ENCODE data around the gene CCDC88C.
"Not testable (repeated sequence)": the region's sequence is repeated elsewhere in the genome, so short reads cannot be mapped to it uniquely, and the experiment has no call there.

Gene CCDC88C, protein sequence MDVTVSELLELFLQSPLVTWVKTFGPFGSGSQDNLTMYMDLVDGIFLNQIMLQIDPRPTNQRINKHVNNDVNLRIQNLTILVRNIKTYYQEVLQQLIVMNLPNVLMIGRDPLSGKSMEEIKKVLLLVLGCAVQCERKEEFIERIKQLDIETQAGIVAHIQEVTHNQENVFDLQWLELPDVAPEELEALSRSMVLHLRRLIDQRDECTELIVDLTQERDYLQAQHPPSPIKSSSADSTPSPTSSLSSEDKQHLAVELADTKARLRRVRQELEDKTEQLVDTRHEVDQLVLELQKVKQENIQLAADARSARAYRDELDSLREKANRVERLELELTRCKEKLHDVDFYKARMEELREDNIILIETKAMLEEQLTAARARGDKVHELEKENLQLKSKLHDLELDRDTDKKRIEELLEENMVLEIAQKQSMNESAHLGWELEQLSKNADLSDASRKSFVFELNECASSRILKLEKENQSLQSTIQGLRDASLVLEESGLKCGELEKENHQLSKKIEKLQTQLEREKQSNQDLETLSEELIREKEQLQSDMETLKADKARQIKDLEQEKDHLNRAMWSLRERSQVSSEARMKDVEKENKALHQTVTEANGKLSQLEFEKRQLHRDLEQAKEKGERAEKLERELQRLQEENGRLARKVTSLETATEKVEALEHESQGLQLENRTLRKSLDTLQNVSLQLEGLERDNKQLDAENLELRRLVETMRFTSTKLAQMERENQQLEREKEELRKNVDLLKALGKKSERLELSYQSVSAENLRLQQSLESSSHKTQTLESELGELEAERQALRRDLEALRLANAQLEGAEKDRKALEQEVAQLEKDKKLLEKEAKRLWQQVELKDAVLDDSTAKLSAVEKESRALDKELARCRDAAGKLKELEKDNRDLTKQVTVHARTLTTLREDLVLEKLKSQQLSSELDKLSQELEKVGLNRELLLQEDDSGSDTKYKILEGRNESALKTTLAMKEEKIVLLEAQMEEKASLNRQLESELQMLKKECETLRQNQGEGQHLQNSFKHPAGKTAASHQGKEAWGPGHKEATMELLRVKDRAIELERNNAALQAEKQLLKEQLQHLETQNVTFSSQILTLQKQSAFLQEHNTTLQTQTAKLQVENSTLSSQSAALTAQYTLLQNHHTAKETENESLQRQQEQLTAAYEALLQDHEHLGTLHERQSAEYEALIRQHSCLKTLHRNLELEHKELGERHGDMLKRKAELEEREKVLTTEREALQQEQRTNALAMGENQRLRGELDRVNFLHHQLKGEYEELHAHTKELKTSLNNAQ (N-terminal part only)

DNA sequence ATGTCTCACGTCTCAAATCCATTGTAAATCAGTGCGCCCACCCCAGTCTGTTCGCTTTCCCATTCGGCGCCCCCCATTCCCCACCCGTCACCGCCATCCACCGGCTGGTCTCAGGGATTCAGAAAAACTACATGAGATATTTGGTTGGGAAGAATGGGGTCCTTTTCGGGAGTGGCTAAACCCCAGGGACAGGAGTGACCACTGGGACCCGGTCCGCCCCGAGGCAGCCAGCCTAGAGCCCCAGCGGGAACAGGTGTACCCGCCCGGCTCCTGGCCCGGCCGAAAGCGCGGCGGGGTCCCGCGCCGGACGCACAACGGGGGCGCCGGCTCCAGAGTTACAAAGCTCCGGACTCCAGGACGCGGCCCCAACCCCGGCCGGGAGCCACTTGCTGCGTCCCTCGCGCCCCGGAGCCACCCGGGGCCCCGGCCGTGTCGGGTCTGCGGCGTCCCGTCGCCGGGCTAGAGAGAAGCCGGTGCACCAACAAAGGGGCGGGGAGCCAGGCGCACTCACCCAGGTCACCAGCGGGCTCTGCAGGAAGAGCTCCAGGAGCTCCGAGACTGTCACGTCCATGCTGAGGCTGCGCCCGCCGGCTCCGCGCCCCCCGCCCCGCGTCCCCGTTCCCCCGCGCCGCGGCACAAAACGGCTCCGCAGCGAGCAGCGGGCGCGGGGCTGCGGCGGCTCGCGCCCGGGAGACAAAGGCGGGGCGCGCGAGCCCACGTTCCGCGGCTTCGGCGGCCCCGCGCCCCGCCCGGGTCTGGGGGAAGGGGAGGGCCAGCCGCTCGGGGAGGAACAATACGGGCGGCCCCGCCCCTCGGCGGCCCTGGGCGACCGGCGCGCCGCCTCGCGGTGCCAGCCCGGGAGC is at the start of gene CCDC88C:
CCDC88C (minus strand) TSS at position 701 of the 863 bp plus-strand sequence; CDS start at position 571, 130 bp downstream.
- Mint-ChIP-seq H3K9me3 (no peaks in the 10 kb centered on the region), H3K4me1 (ENCODE audit: low read depth) (peaks cover 39% of the 10 kb centered on the region), H3K27me3 (ENCODE audit: low read depth) (peaks cover 8% of the 10 kb centered on the region), H3K27ac (peak within 1 kb of the TSS; percentile 100), H3K4me3 (peak within 1 kb of the TSS; percentile 100), H3K36me3 (ENCODE audit: low read depth) (peaks cover 34% of the 10 kb centered on the region)

DNA sequence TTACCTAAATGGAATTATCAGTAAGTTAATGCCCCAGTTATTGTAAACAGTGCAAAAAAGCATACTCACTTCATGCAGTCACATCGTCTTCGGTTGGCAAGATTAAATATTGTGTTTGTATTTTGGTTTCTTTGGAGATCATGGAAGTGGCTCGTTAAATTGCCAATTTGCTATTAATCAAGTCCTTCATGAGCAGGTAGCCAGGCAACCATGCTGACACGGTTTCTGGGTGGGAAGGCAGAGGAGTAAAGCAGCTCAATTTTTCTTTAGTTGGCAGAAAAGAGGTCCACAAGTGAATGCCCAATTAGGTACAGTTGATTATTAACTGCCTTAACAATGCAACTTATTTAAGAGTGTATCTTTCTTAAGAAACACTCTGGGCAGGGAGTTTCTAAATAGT is 48.6 kb upstream of the CCDC88C start:
- H3K27ac Mint-ChIP-seq: no peak overlapping the region
- peaks cover 48% of the 10 kb centered on the region for H3K36me3 Mint-ChIP-seq (ENCODE audit: low read depth)
- no peak overlapping the region for H3K4me3 Mint-ChIP-seq
- H3K27me3 Mint-ChIP-seq (ENCODE audit: low read depth): no peaks in the 10 kb centered on the region
- no peaks in the 10 kb centered on the region for H3K9me3 Mint-ChIP-seq
- H3K4me1 Mint-ChIP-seq (ENCODE audit: low read depth): peaks cover 22% of the 10 kb centered on the region

DNA sequence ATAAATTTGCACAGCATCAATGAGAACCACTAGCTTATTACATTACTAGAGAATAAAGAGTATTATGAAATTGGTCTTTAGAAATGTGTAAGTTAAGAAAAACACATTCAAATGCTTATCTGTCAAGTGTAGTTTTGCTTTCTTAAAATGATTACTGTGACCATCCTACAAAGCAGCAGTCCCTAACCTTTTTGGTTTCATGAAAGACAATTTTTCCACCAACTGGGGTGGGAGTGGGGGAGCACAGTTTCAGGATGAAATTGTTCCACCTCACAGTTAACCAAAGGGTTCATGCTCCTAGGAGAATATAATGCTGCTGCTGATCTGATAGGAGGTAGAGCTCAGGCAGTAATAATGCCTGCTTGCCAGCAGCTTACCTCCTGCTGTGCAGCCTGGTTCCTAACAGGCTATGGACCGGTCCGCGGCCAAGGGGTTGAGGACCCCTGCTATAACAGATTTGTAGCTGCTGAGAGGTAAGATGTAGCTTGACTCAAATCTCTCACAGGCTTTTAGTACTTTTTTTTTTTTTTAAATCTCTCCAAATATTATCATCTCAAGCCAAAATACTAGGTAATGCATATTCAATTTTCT is 47.1 kb upstream of the CCDC88C start:
- no peak overlapping the region for H3K27ac Mint-ChIP-seq
- H3K36me3 Mint-ChIP-seq (ENCODE audit: low read depth): peaks cover 46% of the 10 kb centered on the region
- no peaks in the 10 kb centered on the region for H3K9me3 Mint-ChIP-seq
- H3K4me1 Mint-ChIP-seq (ENCODE audit: low read depth): peaks cover 21% of the 10 kb centered on the region
- no peak overlapping the region for H3K4me3 Mint-ChIP-seq
- H3K27me3 Mint-ChIP-seq (ENCODE audit: low read depth): no peaks in the 10 kb centered on the region

DNA sequence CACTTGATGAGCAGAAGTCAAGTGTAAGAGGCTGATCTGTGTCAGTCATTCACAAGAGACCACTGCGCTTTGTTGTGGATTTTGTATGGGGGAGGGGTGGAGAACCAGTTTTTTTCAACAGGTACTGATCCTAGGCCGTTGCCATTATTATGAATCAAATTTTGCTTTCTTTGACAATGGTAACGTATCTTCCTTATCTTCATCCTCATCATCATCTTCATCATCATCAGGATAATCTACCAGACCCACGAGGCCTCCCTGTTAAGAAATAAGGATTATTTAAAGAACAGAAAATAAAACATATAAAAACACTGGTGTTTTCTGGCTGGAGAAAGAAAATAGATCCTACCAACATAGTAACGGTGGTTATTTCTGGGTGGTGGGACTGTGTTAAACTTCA is 41.0 kb upstream of the CCDC88C start:
- Mint-ChIP-seq H3K27me3 (ENCODE audit: low read depth) (no peaks in the 10 kb centered on the region), H3K4me1 (ENCODE audit: low read depth) (peaks cover 22% of the 10 kb centered on the region), H3K9me3 (no peaks in the 10 kb centered on the region), H3K36me3 (ENCODE audit: low read depth) (peaks cover 60% of the 10 kb centered on the region), H3K4me3 (no peak overlapping the region), H3K27ac (no peak overlapping the region)

DNA sequence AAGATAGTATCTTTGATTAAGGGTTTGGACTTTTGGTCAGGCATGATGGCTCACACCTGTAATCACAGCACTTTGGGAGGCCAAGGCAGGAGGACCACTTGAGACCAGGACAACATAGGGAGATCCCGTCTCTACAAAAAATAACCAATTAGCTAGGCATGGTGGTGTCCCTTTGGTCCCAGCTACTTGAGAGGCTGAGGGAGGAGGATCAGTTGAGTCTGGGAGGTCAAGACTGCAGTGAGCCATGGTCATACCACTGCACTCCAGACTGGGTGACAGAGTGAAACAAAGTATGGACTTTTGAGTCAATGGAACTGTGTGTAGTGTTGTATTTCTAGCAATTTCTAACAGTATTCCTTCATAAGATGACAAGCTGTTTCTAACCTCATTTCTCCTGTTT is 38.7 kb upstream of the CCDC88C start:
- Mint-ChIP-seq H3K27me3 (ENCODE audit: low read depth) (peaks cover 3% of the 10 kb centered on the region), H3K36me3 (ENCODE audit: low read depth) (peaks cover 46% of the 10 kb centered on the region), H3K27ac (no peak overlapping the region), H3K4me1 (ENCODE audit: low read depth) (peaks cover 17% of the 10 kb centered on the region), H3K9me3 (no peaks in the 10 kb centered on the region), H3K4me3 (no peak overlapping the region)

DNA sequence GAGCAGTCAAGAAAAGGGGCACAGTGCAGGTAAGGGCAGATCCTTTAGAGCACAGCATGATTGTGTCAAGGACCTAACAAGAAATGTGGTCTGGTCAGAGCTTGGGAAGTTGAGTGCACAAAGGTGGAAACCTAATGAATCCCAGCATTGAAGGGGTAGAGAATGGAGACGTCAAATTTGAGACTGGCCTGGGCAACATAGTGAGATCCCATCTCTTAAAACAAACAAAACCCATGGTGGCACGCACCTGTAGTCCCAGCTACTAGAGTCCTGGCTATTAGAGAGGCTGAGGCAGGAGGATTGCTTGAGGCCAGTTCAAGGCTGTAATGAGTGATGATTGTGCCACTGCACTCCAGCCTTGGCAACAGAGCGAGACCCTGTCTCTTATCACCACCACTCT is 37.0 kb upstream of the CCDC88C start:
- Mint-ChIP-seq H3K36me3 (ENCODE audit: low read depth) (peaks cover 35% of the 10 kb centered on the region), H3K27me3 (ENCODE audit: low read depth) (peaks cover 6% of the 10 kb centered on the region), H3K4me3 (no peak overlapping the region), H3K9me3 (no peaks in the 10 kb centered on the region), H3K4me1 (ENCODE audit: low read depth) (peaks cover 13% of the 10 kb centered on the region), H3K27ac (no peak overlapping the region)

DNA sequence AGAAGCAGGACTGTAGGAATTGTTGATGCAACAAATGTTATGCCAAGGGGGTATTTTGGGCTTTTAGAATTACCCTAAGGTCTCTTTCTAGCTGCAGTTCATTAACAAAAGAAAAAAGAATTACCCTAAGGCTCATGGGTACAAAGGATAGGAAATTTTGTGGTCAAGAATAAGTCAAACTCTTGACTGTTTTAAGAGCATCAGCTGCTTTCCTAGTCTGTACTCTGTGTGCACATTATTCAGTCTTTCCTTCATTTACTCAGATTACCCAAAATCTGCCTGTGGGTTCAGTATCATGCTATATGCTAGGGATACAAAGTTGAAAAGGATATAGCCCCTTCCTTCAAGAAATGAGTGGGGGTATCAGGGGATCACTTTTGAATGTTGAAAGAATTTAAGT is 36.5 kb upstream of the CCDC88C start:
- peaks cover 35% of the 10 kb centered on the region for H3K36me3 Mint-ChIP-seq (ENCODE audit: low read depth)
- H3K27me3 Mint-ChIP-seq (ENCODE audit: low read depth): peaks cover 6% of the 10 kb centered on the region
- H3K9me3 Mint-ChIP-seq: no peaks in the 10 kb centered on the region
- H3K27ac Mint-ChIP-seq: no peak overlapping the region
- H3K4me3 Mint-ChIP-seq: no peak overlapping the region
- H3K4me1 Mint-ChIP-seq (ENCODE audit: low read depth): peaks cover 13% of the 10 kb centered on the region

DNA sequence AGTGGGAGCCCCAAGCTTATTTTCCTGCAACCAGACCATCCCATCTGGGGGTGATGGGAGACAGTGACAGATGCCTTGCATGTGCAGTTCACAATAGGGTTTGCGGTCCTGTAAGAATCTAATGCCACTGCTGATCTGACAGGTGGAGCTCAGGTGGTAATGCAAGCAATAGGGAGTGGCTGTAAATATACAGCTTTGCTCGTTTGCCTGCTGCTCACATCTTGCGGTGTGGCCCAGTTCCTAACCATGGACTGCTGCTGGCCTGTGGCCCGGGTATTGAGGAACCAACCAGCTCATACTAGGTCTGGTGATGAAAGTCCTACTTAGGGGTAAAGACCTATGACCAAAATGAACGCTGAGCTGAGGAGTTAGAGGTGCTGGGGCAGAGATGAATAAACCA is 36.1 kb upstream of the CCDC88C start:
- Mint-ChIP-seq H3K9me3 (no peaks in the 10 kb centered on the region), H3K4me1 (ENCODE audit: low read depth) (peaks cover 13% of the 10 kb centered on the region), H3K4me3 (no peak overlapping the region), H3K27me3 (ENCODE audit: low read depth) (peaks cover 6% of the 10 kb centered on the region), H3K36me3 (ENCODE audit: low read depth) (peaks cover 33% of the 10 kb centered on the region), H3K27ac (no peak overlapping the region)

DNA sequence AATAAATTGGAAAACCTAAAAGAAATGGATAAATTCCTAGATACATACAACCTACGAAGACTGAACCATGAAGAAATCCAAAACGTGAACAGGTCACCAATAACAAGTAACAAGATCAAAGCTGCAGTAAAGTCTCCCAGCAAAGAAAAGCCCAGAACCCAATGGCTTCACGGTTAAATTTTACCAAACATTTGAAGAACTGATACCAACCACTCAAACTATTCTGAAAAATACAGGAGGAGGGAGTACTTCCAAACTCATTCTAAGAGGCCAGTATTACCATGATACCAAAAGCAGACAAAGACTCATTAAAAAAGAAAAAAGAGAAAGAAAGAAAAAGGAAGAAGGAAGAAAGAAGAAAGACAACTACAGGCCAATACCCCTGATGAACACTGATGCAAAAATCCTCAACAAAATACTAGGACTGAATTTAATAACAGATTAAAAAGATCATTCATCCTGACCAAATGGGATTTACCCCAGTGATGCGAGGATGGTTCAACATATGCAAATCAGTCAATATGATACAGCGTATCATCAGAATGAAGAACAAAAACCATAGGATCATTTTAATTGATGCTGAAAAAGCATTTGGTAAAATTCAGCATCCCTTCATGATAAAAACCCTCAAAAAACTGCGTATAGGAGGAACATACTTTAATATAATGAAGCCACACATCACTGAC is 26.9 kb upstream of the CCDC88C start:
- Mint-ChIP-seq H3K4me1 (ENCODE audit: low read depth) (no peaks in the 10 kb centered on the region), H3K9me3 (peaks cover 7% of the 10 kb centered on the region), H3K27ac (no peak overlapping the region), H3K36me3 (ENCODE audit: low read depth) (no peaks in the 10 kb centered on the region), H3K4me3 (no peak overlapping the region), H3K27me3 (ENCODE audit: low read depth) (peaks cover 46% of the 10 kb centered on the region)

DNA sequence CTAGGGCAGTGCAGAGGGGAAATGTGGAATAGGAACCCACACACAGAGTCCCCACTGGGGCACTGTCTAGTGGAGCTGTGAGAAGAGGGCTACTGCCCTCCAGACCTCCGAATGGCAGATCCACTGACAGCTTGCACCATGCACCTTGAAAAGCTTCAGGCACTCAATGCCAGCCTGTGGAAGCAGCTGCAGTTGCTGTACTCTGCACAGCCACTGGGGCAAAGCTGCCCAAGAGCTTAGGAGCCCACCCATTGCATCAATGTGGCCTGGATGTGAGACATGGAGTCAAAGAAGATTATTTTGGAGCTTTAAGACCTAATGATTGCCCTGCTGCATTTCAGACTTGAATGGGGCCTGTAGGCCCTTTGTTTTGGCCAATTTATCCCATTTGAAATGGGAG is 21.7 kb upstream of the CCDC88C start:
- no peaks in the 10 kb centered on the region for H3K4me1 Mint-ChIP-seq (ENCODE audit: low read depth)
- H3K4me3 Mint-ChIP-seq: no peak overlapping the region
- H3K27me3 Mint-ChIP-seq (ENCODE audit: low read depth): peaks cover 32% of the 10 kb centered on the region
- no peaks in the 10 kb centered on the region for H3K36me3 Mint-ChIP-seq (ENCODE audit: low read depth)
- H3K27ac Mint-ChIP-seq: no peak overlapping the region
- peaks cover 22% of the 10 kb centered on the region for H3K9me3 Mint-ChIP-seq

DNA sequence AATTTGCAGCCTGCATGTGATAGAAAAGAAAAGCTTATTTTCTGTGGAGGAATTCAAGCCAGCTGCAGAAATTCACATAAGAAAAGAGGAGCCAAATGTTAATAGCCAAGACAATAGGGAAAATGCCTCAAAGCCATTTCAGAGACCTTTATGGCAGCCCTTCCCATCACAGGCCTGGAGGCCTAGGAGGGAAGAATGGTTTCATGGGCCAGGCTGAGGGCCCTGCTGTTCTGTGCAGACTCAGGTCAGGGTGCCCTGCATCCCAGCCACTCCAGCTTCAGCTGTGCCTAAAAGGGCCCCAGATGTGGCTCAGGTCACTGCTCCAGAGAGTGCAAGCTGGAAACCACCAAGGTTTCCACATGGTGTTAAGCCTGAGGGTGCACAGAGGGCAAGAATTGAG is 21.2 kb upstream of the CCDC88C start:
- Mint-ChIP-seq H3K4me3 (no peak overlapping the region), H3K36me3 (ENCODE audit: low read depth) (no peaks in the 10 kb centered on the region), H3K4me1 (ENCODE audit: low read depth) (no peaks in the 10 kb centered on the region), H3K27ac (no peak overlapping the region), H3K9me3 (peaks cover 22% of the 10 kb centered on the region), H3K27me3 (ENCODE audit: low read depth) (peaks cover 27% of the 10 kb centered on the region)

DNA sequence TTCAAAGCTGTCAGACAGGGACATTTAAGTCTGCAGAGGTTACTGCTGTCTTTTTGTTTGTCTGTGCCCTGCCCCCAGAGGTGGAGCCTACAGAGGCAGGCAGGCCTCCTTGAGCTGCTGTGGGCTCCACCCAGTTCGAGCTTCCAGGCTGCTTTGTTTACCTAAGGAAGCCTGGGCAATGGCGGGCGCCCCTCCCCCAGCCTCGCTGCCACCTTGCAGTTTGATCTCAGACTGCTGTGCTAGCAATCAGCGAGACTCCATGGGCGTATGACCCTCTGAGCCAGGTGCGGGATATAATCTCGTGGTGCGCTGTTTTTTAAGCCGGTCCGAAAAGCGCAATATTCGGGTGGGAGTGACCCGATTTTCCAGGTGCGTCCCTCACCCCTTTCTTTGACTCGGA is 18.6 kb upstream of the CCDC88C start:
- H3K36me3 Mint-ChIP-seq (ENCODE audit: low read depth); H3K4me1 Mint-ChIP-seq (ENCODE audit: low read depth); H3K4me3 Mint-ChIP-seq; H3K27ac Mint-ChIP-seq; H3K27me3 Mint-ChIP-seq (ENCODE audit: low read depth): not testable (repeated sequence)
- H3K9me3 Mint-ChIP-seq: peaks cover 22% of the 10 kb centered on the region

DNA sequence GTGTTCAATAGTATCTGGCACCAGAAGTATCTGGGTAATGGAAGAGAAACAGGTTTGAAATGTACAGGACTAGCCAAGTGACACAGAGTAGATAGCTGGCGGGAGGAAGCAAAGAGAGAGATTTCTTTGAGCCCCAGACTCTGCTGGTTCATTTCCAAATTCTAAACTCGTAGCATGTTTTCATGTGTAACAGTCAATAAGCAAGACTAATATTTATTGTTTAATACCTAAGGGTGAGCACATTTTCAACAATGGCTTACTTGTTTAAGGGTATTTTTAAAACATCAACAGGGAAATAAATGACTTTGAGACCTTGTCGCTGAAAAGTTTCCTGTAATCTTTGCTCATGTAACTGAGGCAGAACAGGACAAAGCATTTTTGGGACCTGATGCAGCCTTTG is 11.8 kb upstream of the CCDC88C start:
- H3K27me3 Mint-ChIP-seq (ENCODE audit: low read depth): peaks cover 5% of the 10 kb centered on the region
- H3K9me3 Mint-ChIP-seq: no peaks in the 10 kb centered on the region
- no peak overlapping the region for H3K4me3 Mint-ChIP-seq
- peaks cover 12% of the 10 kb centered on the region for H3K4me1 Mint-ChIP-seq (ENCODE audit: low read depth)
- no peaks in the 10 kb centered on the region for H3K36me3 Mint-ChIP-seq (ENCODE audit: low read depth)
- no peak overlapping the region for H3K27ac Mint-ChIP-seq
